Bronchial smooth muscle cell (primary cell): ENCODE results near the gene TUBB4A. TPM values are rescaled to one million over a fixed set of nuclear protein-coding genes. Genes with fewer than 3 reads are reported as not detected.

Experiments used
- total RNA-seq: library from RNA; depleted of rRNA; stranded (reverse); fragments of >200 nt; gene quantifications from 2 replicates; pipeline ENCODE4 v1.2.1, GENCODE V29; 2014

Gene TUBB4A
- not detected in 2 replicates for total RNA-seq

DNA sequence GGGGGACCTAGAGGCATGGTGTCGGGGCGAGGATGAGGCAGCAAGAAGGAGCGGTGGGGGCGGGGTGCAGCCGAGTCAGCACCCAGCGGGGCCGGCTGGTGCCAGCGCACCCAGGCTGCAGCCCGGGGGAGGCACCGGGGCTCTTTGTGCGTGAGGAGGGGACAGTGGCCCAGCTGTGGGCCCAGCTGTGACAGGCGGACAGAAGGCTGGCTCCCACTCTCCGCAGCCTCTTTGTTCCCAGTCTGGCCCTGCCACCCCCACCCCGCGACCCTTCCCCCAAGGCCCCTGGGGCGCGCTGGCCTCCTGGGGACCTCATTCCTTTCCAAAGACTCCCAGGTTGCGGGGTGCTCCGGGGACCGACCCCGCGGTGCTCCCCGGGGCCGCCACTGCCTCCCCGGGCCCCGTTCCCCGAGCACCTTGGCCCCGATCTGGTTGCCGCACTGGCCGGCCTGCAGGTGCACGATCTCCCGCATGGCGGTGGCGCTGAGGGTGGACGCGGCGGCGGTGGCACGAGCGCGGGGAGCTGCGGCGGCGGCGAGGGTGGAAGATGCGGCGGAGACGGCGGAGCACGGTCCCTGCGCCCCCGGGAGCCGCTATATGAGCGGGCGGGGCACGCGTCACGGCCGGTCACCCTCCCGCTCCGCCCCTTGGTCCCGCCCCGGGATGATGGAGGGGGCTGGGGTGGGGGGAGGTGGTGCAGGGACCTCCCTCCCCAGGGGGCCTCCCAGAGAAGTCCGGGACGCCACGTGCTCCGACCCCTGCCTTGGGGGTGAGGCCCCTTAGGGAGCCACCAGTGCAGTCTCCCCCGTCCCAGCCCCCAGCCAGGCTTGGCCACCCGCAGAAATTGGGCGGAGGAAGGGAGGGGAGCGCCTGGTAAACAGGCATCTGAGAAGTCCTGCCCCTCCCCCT lies at the start of gene TUBB4A:
Gene TUBB4A, minus strand, starts transcription at position 570 of the 909 bp plus-strand sequence. Its CDS starts 97 bp downstream, at position 473.

DNA sequence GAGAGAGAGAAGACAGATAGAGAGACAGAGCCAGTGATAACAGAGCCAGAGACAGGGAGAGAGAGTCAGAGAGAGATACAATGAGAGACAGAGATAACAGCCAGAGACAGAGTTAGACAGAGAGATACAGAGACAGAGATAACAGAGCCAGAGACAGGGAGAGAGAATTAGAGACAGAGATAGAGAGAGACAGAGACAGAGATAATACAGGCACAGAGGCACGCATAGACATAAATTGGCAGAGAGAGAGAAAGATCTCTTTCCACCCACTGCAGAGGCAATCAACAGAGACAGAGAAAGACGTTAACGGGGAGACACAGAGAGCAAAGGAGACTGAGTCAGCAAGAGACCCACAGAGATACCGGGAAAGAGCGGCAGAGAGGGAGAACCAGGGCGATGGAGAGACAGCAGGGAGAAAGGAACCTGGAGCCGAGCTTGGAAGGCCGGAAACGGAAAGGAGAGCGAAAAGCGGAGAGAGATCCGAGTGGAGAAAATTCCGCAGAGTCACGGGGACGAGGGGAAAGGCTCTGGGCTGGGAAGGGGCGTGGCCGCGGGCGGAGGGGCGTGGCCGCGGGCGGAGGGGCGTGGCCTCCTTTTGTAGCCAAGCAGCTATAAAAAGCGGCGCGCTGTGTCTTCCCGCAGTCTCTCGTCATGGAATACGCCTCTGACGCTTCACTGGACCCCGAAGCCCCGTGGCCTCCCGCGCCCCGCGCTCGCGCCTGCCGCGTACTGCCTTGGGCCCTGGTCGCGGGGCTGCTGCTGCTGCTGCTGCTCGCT lies 28.5 kb upstream of the TUBB4A start, which contains the start of gene TNFSF9:
Gene TNFSF9, plus strand, starts transcription at position 641 of the 777 bp plus-strand sequence. Its CDS starts 11 bp downstream, at position 652.

DNA sequence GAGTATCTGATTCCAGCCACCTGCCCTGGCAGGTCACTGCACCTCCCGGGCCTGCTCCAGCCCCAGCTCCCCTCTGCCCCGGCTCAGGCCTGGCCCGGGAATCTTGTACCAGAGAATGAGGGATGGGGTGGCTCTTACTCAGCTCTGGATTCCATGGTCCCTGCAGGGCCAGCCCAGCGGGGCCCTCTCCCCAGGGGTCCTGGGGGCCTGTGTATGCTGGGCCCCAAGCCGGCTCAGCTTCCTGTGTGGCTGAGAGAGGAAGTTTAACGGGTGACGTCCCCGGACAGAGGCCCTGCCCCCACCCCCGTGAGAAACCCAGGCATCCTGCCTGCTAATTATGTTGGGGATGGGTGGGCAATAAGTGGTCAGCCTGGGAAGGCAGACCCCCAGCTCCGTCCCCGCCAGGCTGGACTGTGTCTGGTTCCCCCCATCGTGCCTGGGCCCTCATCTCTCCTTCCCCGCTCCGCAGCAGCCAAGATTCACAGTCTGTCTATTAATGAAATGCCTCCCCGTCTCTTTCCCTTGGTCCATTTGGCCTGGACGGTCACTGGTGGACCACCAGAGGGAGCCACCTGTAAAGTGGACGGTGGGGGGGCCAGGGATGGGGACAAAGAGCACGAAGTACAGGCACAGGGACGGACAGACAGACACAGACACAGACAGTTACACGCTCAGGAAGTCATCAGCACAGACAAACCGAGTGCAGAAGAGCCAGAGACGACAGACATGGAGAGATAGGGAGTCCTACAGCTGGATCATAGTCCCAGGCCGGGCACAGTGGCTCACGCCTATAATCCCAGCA lies 20.4 kb downstream of the TUBB4A start, which contains the start of gene DENND1C:
Gene DENND1C, minus strand, starts transcription at position 247 of the 802 bp plus-strand sequence. Its CDS starts 92 bp downstream, at position 155.

GRCh38 chr19:6464070-6464873 lies 37.8 kb downstream of the TUBB4A start, which contains the start of gene CRB3:
CRB3 (plus strand) TSS chr19:6464271; CDS start chr19:6464702, 431 bp downstream.

GRCh38 chr19:6459262-6460098 lies 42.6 kb downstream of the TUBB4A start, which contains the start of gene SLC25A23:
SLC25A23 (minus strand) TSS chr19:6459792; CDS start chr19:6459628, 164 bp downstream.

Other genes with a start within 250 kb of the TUBB4A start
- 3.2 and 3.5 TPM in 2 replicates for gene MLLT1, start 222.3 kb downstream of the TUBB4A start, total RNA-seq
- 0.09 TPM in 1 of 2 replicates, not detected in the other for gene ACER1, start 168.7 kb downstream of the TUBB4A start, total RNA-seq
- 35.6 and 43.3 TPM in 2 replicates for gene CLPP, start 140.8 kb downstream of the TUBB4A start, total RNA-seq
- gene ALKBH7, start 129.5 kb downstream of the TUBB4A start, total RNA-seq = 18.4 and 22.4 TPM in 2 replicates
- gene PSPN, start 126.4 kb downstream of the TUBB4A start, total RNA-seq = 0.60 and 0.63 TPM in 2 replicates
- 69.8 and 91.2 TPM in 2 replicates for gene GTF2F1, start 109.1 kb downstream of the TUBB4A start, total RNA-seq
- 71.3 and 81.3 TPM in 2 replicates for gene KHSRP, start 77.5 kb downstream of the TUBB4A start, total RNA-seq
- gene SLC25A41, start 68.5 kb downstream of the TUBB4A start, total RNA-seq = 0.17 TPM in 1 of 2 replicates, not detected in the other
- gene SLC25A23, start 42.5 kb downstream of the TUBB4A start, total RNA-seq = 14.2 and 22.9 TPM in 2 replicates
- 0.09 and 0.16 TPM in 2 replicates for gene CRB3, start 38.0 kb downstream of the TUBB4A start, total RNA-seq
- not detected in 2 replicates for gene DENND1C, start 20.5 kb downstream of the TUBB4A start, total RNA-seq
- gene TNFSF9, start 28.7 kb upstream of the TUBB4A start, total RNA-seq = 0.09 and 0.63 TPM in 2 replicates
- gene CD70, start 88.8 kb upstream of the TUBB4A start, total RNA-seq = 0.09 and 0.32 TPM in 2 replicates
- gene TNFSF14, start 167.9 kb upstream of the TUBB4A start, total RNA-seq = under 0.01 TPM in 1 of 2 replicates, not detected in the other
- gene C3, start 218.3 kb upstream of the TUBB4A start, total RNA-seq = 10.6 and 15.7 TPM in 2 replicates
- gene GPR108, start 235.3 kb upstream of the TUBB4A start, total RNA-seq = 50.0 and 82.5 TPM in 2 replicates
- 35.8 and 41.5 TPM in 2 replicates for gene TRIP10, start 237.4 kb upstream of the TUBB4A start, total RNA-seq